GM23338 (cell line): ENCODE results near the gene KRT74.

ENCODE experiments used
- CREB1 ChIP-seq: fragments of 250-450 bp; sonication (Bioruptor Pico); IDR thresholded peaks from 2 replicates; pipeline ENCODE4 v1.5.0; 2020; ENCODE audit warnings: low read depth, mild to moderate bottlenecking, moderate library complexity
- CTCF ChIP-seq, 2 experiments: fragments of 200-600 bp in 1 of 2; sonication (generic) in 1 of 2; conservative IDR thresholded peaks; 2 replicates each; pipeline versions ENCODE4 v1.5.1 to v1.6.1; 2016 to 2017; ENCODE audit warnings: antibody characterized with exemption in 2 of 2, low read depth in 2 of 2, mild to moderate bottlenecking in 2 of 2, moderate library complexity in 1 of 2
- ETS1 ChIP-seq: IDR thresholded peaks from 2 replicates; pipeline ENCODE4 v1.6.1; 2016; ENCODE audit warnings: antibody characterized with exemption
- EZH2 ChIP-seq: fragments of 200-600 bp; sonication (generic); IDR thresholded peaks from one replicate; pipeline ENCODE4 v1.8.0; 2017; ENCODE audit warnings: antibody characterized with exemption, mild to moderate bottlenecking, low read depth; ENCODE audit not compliant: unreplicated experiment
- EZH2phosphoT487 ChIP-seq: fragments of 200-600 bp; sonication (generic); IDR thresholded peaks from one replicate; pipeline ENCODE4 v1.8.1; 2018; ENCODE audit warnings: antibody characterized with exemption; ENCODE audit not compliant: unreplicated experiment
- JUNB ChIP-seq: IDR thresholded peaks from one replicate; pipeline ENCODE4 v1.6.1; 2016; ENCODE audit warnings: antibody characterized with exemption; ENCODE audit not compliant: unreplicated experiment
- NANOG ChIP-seq: IDR thresholded peaks from 2 replicates; pipeline ENCODE4 v1.6.1; 2016; ENCODE audit warnings: antibody characterized with exemption, borderline replicate concordance
- POLR2AphosphoS5 ChIP-seq: IDR thresholded peaks from 2 replicates; pipeline ENCODE4 v1.6.1; 2016; ENCODE audit warnings: antibody characterized with exemption, low read depth
- REST ChIP-seq: IDR thresholded peaks from one replicate; pipeline ENCODE4 v1.6.1; 2018; ENCODE audit warnings: antibody characterized with exemption; ENCODE audit not compliant: unreplicated experiment
- STAT1 ChIP-seq: IDR thresholded peaks from one replicate; pipeline ENCODE4 v1.6.1; 2016; ENCODE audit warnings: antibody characterized with exemption; ENCODE audit not compliant: unreplicated experiment
- ZNF114 ChIP-seq: fragments of 250-450 bp; sonication (Bioruptor Pico); IDR thresholded peaks from 2 replicates; pipeline ENCODE4 v1.5.0; 2020; ENCODE audit warnings: mild to moderate bottlenecking, moderate library complexity
- ZNF331 ChIP-seq: fragments of 250-450 bp; sonication (Bioruptor Pico); IDR thresholded peaks from 2 replicates; pipeline ENCODE4 v1.5.0; 2020; ENCODE audit warnings: low read depth, mild to moderate bottlenecking, moderate library complexity
- TF ChIP-seq, protein P1 (sequence below): fragments of 250-450 bp; sonication (Bioruptor Pico); IDR thresholded peaks from 2 replicates; pipeline ENCODE4 v1.5.0; 2020; ENCODE audit warnings: mild to moderate bottlenecking, moderate library complexity

DNA sequence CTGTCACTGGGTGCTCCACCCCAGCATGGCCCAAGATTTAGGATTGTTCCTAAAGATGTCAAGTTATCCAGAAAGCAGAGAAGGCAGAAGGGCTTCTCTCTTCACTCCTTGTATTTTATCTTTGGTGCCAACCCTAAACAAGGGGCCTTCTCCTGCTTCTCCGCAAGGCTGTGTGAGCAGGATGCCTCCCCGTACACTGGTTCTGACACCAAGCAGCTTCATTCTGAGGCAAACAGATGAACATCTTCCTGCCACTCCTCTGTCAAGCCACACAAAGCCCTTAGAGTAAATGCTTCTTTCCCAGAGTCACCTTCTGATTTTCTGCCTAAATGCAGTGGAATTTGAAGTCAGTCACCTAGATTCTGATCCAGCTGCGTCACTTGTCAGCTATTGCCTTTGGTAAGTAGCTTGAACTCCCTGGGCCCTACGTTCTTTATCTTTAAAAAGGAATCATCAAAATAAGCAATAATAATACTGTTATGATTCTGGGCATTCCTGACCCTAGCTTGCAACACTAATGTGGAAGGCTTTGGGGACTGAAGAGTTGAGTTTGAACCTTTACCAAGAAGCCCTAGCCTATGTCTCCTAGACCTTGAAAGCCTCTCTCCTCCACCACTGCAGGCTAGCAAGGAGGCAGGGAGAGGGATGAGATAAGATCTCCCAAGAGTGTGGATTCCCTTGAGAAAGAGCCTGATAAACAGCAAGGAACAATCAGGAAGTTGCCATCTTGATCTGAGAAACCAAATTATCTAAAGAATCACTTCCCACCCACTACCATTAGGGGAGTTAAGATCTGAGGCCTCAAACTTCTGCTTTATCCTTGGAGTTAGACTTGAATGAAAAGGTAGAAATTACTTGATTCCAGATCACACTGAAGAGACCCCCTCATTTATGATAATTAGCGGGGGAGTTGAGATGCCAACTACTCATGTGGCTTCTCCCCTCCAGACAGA is 39.1 kb upstream of the KRT74 start:
- TF ChIP-seq JUNB (no peak), CTCF (conservative IDR thresholded peaks at IDR 0.05; ENCODE audit: low read depth in 2 of 2) (no peak), ZNF114 (CRISPR knock-in tag) (no peak), EZH2 (no peak), REST (no peak), CREB1 (CRISPR knock-in tag) (no peak), POLR2AphosphoS5 (no peak), NANOG (no peak), ZNF331 (CRISPR knock-in tag) (no peak), EZH2phosphoT487 (no peak), ETS1 (no peak), STAT1 (no peak)
- TF ChIP-seq, protein P1, sequence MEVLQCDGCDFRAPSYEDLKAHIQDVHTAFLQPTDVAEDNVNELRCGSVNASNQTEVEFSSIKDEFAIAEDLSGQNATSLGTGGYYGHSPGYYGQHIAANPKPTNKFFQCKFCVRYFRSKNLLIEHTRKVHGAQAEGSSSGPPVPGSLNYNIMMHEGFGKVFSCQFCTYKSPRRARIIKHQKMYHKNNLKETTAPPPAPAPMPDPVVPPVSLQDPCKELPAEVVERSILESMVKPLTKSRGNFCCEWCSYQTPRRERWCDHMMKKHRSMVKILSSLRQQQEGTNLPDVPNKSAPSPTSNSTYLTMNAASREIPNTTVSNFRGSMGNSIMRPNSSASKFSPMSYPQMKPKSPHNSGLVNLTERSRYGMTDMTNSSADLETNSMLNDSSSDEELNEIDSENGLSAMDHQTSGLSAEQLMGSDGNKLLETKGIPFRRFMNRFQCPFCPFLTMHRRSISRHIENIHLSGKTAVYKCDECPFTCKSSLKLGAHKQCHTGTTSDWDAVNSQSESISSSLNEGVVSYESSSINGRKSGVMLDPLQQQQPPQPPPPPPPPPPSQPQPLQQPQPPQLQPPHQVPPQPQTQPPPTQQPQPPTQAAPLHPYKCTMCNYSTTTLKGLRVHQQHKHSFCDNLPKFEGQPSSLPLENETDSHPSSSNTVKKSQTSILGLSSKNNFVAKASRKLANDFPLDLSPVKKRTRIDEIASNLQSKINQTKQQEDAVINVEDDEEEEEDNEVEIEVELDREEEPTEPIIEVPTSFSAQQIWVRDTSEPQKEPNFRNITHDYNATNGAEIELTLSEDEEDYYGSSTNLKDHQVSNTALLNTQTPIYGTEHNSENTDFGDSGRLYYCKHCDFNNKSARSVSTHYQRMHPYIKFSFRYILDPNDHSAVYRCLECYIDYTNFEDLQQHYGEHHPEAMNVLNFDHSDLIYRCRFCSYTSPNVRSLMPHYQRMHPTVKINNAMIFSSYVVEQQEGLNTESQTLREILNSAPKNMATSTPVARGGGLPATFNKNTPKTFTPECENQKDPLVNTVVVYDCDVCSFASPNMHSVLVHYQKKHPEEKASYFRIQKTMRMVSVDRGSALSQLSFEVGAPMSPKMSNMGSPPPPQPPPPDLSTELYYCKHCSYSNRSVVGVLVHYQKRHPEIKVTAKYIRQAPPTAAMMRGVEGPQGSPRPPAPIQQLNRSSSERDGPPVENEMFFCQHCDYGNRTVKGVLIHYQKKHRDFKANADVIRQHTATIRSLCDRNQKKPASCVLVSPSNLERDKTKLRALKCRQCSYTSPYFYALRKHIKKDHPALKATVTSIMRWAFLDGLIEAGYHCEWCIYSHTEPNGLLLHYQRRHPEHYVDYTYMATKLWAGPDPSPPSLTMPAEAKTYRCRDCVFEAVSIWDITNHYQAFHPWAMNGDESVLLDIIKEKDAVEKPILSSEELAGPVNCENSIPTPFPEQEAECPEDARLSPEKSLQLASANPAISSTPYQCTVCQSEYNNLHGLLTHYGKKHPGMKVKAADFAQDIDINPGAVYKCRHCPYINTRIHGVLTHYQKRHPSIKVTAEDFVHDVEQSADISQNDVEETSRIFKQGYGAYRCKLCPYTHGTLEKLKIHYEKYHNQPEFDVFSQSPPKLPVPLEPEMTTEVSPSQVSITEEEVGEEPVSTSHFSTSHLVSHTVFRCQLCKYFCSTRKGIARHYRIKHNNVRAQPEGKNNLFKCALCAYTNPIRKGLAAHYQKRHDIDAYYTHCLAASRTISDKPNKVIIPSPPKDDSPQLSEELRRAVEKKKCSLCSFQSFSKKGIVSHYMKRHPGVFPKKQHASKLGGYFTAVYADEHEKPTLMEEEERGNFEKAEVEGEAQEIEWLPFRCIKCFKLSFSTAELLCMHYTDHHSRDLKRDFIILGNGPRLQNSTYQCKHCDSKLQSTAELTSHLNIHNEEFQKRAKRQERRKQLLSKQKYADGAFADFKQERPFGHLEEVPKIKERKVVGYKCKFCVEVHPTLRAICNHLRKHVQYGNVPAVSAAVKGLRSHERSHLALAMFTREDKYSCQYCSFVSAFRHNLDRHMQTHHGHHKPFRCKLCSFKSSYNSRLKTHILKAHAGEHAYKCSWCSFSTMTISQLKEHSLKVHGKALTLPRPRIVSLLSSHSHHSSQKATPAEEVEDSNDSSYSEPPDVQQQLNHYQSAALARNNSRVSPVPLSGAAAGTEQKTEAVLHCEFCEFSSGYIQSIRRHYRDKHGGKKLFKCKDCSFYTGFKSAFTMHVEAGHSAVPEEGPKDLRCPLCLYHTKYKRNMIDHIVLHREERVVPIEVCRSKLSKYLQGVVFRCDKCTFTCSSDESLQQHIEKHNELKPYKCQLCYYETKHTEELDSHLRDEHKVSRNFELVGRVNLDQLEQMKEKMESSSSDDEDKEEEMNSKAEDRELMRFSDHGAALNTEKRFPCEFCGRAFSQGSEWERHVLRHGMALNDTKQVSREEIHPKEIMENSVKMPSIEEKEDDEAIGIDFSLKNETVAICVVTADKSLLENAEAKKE (CRISPR knock-in tag) = no peak
